H9 (cell line): ENCODE data around the gene POU2F3. TPM values are rescaled to one million over a fixed set of nuclear protein-coding genes. Genes with fewer than 3 reads are reported as not detected.

ENCODE experiments used
- DNase-seq: peaks from one replicate; pipeline ENCODE4 v3.0.0-alpha.2; 2017
- H2AFZ ChIP-seq: one replicate; pipeline ENCODE4 v1.6.1; 2013; ENCODE audit warnings: mild to moderate bottlenecking, low read length, control low read depth, moderate library complexity
- H2AK5ac ChIP-seq: 2 replicates; pipeline ENCODE4 v1.6.1; 2013; ENCODE audit warnings: low read length, control low read depth, mixed read lengths; ENCODE audit not compliant: insufficient read length
- H2BK120ac ChIP-seq: one replicate; pipeline ENCODE4 v1.6.1; 2013; ENCODE audit warnings: low read depth, mild to moderate bottlenecking, low read length, control low read depth, inconsistent platforms; ENCODE audit not compliant: poor library complexity, severe bottlenecking
- H2BK12ac ChIP-seq: 2 replicates; pipeline ENCODE4 v1.6.1; 2013; ENCODE audit warnings: low read length, control low read depth, mixed read lengths, low read depth; ENCODE audit not compliant: insufficient read length
- H2BK15ac ChIP-seq: 2 replicates; pipeline ENCODE4 v1.6.1; 2013; ENCODE audit warnings: low read depth, low read length, control low read depth
- H2BK20ac ChIP-seq: one replicate; pipeline ENCODE4 v1.6.1; 2013; ENCODE audit warnings: low read depth, mild to moderate bottlenecking, low read length, control low read depth, inconsistent platforms; ENCODE audit not compliant: poor library complexity, severe bottlenecking
- H2BK5ac ChIP-seq: 2 replicates; pipeline ENCODE4 v1.6.1; 2013; ENCODE audit warnings: low read length, control low read depth, mixed read lengths; ENCODE audit not compliant: insufficient read length
- H3K14ac ChIP-seq: 2 replicates; pipeline ENCODE4 v1.6.1; 2013; ENCODE audit warnings: low read length, control low read depth; ENCODE audit not compliant: insufficient read depth
- H3K18ac ChIP-seq: 2 replicates; pipeline ENCODE4 v1.6.1; 2013; ENCODE audit warnings: low read depth, mild to moderate bottlenecking, mixed read lengths, low read length, control low read depth; ENCODE audit not compliant: insufficient read length
- H3K23ac ChIP-seq: 2 replicates; pipeline ENCODE4 v1.6.1; 2013; ENCODE audit warnings: low read length, control low read depth, mixed read lengths, low read depth; ENCODE audit not compliant: insufficient read length
- H3K23me2 ChIP-seq: 2 replicates; pipeline ENCODE4 v1.6.1; 2013; ENCODE audit warnings: low read depth, mild to moderate bottlenecking, mixed read lengths, low read length, control low read depth; ENCODE audit not compliant: insufficient read length, poor library complexity, severe bottlenecking
- H3K27ac ChIP-seq: 2 replicates; pipeline ENCODE4 v1.5.1; 2013; ENCODE audit warnings: low read length, control low read depth, mixed read lengths, low read depth; ENCODE audit not compliant: insufficient read length
- H3K27me3 ChIP-seq: 2 replicates; pipeline ENCODE4 v1.6.1; 2013; ENCODE audit warnings: low read length, control low read depth, inconsistent platforms; ENCODE audit not compliant: insufficient read depth
- H3K4ac ChIP-seq: 2 replicates; pipeline ENCODE4 v1.6.1; 2013; ENCODE audit warnings: low read depth, mild to moderate bottlenecking, control low read depth, inconsistent platforms, low read length, moderate library complexity
- H3K4me1 ChIP-seq: 2 replicates; pipeline ENCODE4 v1.6.1; 2013; ENCODE audit warnings: low read length, control low read depth, inconsistent platforms; ENCODE audit not compliant: insufficient read depth
- H3K4me2 ChIP-seq: 2 replicates; pipeline ENCODE4 v1.6.1; 2013; ENCODE audit warnings: low read length, control low read depth, mixed read lengths; ENCODE audit not compliant: insufficient read length, insufficient read depth
- H3K56ac ChIP-seq: 2 replicates; pipeline ENCODE4 v1.6.1; 2013; ENCODE audit warnings: low read depth, mild to moderate bottlenecking, mixed read lengths, low read length, control low read depth; ENCODE audit not compliant: insufficient read length
- H3K79me1 ChIP-seq: 2 replicates; pipeline ENCODE4 v1.6.1; 2013; ENCODE audit warnings: low read depth, mild to moderate bottlenecking, moderate library complexity, low read length, control low read depth, inconsistent platforms; ENCODE audit not compliant: insufficient read depth, poor library complexity, severe bottlenecking
- H3K79me2 ChIP-seq: 2 replicates; pipeline ENCODE4 v1.6.1; 2013; ENCODE audit warnings: low read length, control low read depth, inconsistent platforms; ENCODE audit not compliant: insufficient read depth
- H3K9ac ChIP-seq: 2 replicates; pipeline ENCODE4 v1.6.1; 2013; ENCODE audit warnings: low read length, control low read depth, mixed read lengths; ENCODE audit not compliant: insufficient read length; ENCODE audit errors: extremely low read depth
- H3K9me3 ChIP-seq: one replicate; pipeline ENCODE4 v1.6.1; 2013; ENCODE audit warnings: low read depth, low read length, inconsistent platforms; ENCODE audit not compliant: control insufficient read depth
- H3T11ph ChIP-seq: one replicate; pipeline ENCODE4 v1.6.1; 2013; ENCODE audit warnings: mild to moderate bottlenecking, low read length, control low read depth, inconsistent platforms
- H4K20me1 ChIP-seq: one replicate; pipeline ENCODE4 v1.6.1; 2013; ENCODE audit not compliant: control insufficient read depth, insufficient read length, insufficient read depth
- H4K5ac ChIP-seq: 2 replicates; pipeline ENCODE4 v1.6.1; 2013; ENCODE audit warnings: low read depth, mild to moderate bottlenecking, mixed read lengths, low read length, control low read depth; ENCODE audit not compliant: insufficient read length
- H4K8ac ChIP-seq: replicated peaks from 2 replicates; pipeline ENCODE4 v1.6.1; 2013; ENCODE audit warnings: low read length, control low read depth, mixed read lengths, low read depth; ENCODE audit not compliant: insufficient read length
- H4K91ac ChIP-seq: 2 replicates; pipeline ENCODE4 v1.6.1; 2013; ENCODE audit warnings: low read depth, mild to moderate bottlenecking, moderate library complexity, mixed read lengths, low read length, control low read depth; ENCODE audit not compliant: insufficient read length
- H3K27ac Mint-ChIP-seq, 3 experiments: 2 replicates in 2 of 3; 3 replicates in 1 of 3; pipeline ENCODE4 v1.8.0; 2020 to 2021; ENCODE audit warnings: mixed read lengths in 3 of 3, mild to moderate bottlenecking in 1 of 3, moderate library complexity in 1 of 3
- H3K27me3 Mint-ChIP-seq: 2 replicates; pipeline ENCODE4 v1.8.0; 2021; ENCODE audit warnings: low read depth, mild to moderate bottlenecking, moderate library complexity, mixed read lengths
- H3K36me3 Mint-ChIP-seq, 3 experiments: 2 replicates in 2 of 3; 3 replicates in 1 of 3; pipeline ENCODE4 v1.8.0; 2020 to 2021; ENCODE audit warnings: low read depth in 3 of 3, mixed read lengths in 3 of 3; ENCODE audit not compliant: insufficient read depth in 1 of 3
- H3K4me1 Mint-ChIP-seq, 2 experiments: 2 replicates each; pipeline ENCODE4 v1.8.0; 2020; ENCODE audit warnings: mixed read lengths in 2 of 2
- H3K4me3 Mint-ChIP-seq, 2 experiments: 2 replicates in 1 of 2; 3 replicates in 1 of 2; pipeline ENCODE4 v1.8.0; 2020 to 2021; ENCODE audit warnings: mild to moderate bottlenecking in 2 of 2, mixed read lengths in 2 of 2, moderate library complexity in 1 of 2
- H3K9me3 Mint-ChIP-seq, 2 experiments: 2 replicates in 1 of 2; 3 replicates in 1 of 2; pipeline ENCODE4 v1.8.0; 2020; ENCODE audit warnings: mild to moderate bottlenecking in 2 of 2, mixed read lengths in 2 of 2, moderate library complexity in 1 of 2
- WGBS: extraction: QIAGEN DNeasy Blood & Tissue Kit; methylation state at CpG from one replicate; pipeline ENCODE4 v1.1.7; 2013; ENCODE audit warnings: missing lambda C conversion rate, low lambda C conversion rate, mixed read lengths; ENCODE audit not compliant: insufficient read length; ENCODE audit errors: extremely low coverage; 5-methylcytosine and 5-hydroxymethylcytosine counted together
- total RNA-seq: library from RNA; stranded (reverse); gene quantifications from 2 replicates; pipeline ENCODE4 v1.2.1, GENCODE V29; 2021
- TF ChIP-seq, protein P1 (sequence below): fragments of 200-600 bp; sonication (generic); conservative IDR thresholded peaks from 3 replicates; pipeline ENCODE4 v1.8.0; 2021; ENCODE audit warnings: antibody characterized with exemption, mild to moderate bottlenecking

Gene POU2F3
- total RNA-seq, 1 experiment from 2014 or later, result 1.1 TPM

- Histone ChIP-seq H3K4me2 (no peak overlapping the region), H3K4me1 (no peaks in the 10 kb centered on the region), H3K18ac (no peak overlapping the region), H3K14ac (no peak overlapping the region), H4K5ac (no peak overlapping the region), H2BK15ac (no peak overlapping the region), H3K23me2 (no peaks in the 10 kb centered on the region), H3K23ac (no peak overlapping the region), H3K79me2 (no peaks in the 10 kb centered on the region), H3K27ac (no peak overlapping the region), H2BK5ac (no peak overlapping the region), H3K79me1 (no peaks in the 10 kb centered on the region), H2BK20ac (no peak overlapping the region), H2BK12ac (no peak overlapping the region), H3K4ac (no peak overlapping the region), H2AFZ (no peak overlapping the region), H2BK120ac (no peak overlapping the region), H4K20me1 (no peaks in the 10 kb centered on the region), H2AK5ac (no peak overlapping the region), H3K9ac (no peak overlapping the region), H3K9me3 (no peaks in the 10 kb centered on the region), H4K8ac (no peak overlapping the region), H3K27me3 (no peaks in the 10 kb centered on the region), H3K56ac (no peak overlapping the region), H4K91ac (no peak overlapping the region), H3T11ph (no peak overlapping the region)
- H3K27ac Mint-ChIP-seq, result no peak overlapping the region
- WGBS, result no CpG with 5 or more reads among the region's 3 CpGs
- H3K4me3 Mint-ChIP-seq, result no peak overlapping the region
- H3K27me3 Mint-ChIP-seq, result peaks cover 39% of the 10 kb centered on the region
- H3K9me3 Mint-ChIP-seq, result no peaks in the 10 kb centered on the region
- no peak for DNase-seq
- no peaks in the 10 kb centered on the region for H3K36me3 Mint-ChIP-seq
- TF ChIP-seq, protein P1, sequence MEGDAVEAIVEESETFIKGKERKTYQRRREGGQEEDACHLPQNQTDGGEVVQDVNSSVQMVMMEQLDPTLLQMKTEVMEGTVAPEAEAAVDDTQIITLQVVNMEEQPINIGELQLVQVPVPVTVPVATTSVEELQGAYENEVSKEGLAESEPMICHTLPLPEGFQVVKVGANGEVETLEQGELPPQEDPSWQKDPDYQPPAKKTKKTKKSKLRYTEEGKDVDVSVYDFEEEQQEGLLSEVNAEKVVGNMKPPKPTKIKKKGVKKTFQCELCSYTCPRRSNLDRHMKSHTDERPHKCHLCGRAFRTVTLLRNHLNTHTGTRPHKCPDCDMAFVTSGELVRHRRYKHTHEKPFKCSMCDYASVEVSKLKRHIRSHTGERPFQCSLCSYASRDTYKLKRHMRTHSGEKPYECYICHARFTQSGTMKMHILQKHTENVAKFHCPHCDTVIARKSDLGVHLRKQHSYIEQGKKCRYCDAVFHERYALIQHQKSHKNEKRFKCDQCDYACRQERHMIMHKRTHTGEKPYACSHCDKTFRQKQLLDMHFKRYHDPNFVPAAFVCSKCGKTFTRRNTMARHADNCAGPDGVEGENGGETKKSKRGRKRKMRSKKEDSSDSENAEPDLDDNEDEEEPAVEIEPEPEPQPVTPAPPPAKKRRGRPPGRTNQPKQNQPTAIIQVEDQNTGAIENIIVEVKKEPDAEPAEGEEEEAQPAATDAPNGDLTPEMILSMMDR, result no peak
- H3K4me1 Mint-ChIP-seq, result peaks cover 15% of the 10 kb centered on the region in 2 experiments
Observed at GRCh38 chr11:120290956-120291355, 51.0 kb downstream of the POU2F3 start.
